GM12865 (cell line): ENCODE results near the gene RAB4A.

Experiments used
- DNase-seq: peaks from one replicate; pipeline ENCODE4 v3.0.0; 2010; ENCODE audit warnings: low read depth
- H3K4me3 ChIP-seq: 2 replicates; pipeline ENCODE4 v1.5.1; 2011; ENCODE audit warnings: mild to moderate bottlenecking, low read depth, low read length, control low read depth
- TF ChIP-seq, protein P1 (sequence below): IDR thresholded peaks from 2 replicates; pipeline ENCODE4 v1.5.1; 2011; ENCODE audit warnings: low read length, control low read depth, low read depth, inconsistent platforms; ENCODE audit not compliant: insufficient read depth; ENCODE audit errors: missing control alignments

Gene RAB4A

DNA sequence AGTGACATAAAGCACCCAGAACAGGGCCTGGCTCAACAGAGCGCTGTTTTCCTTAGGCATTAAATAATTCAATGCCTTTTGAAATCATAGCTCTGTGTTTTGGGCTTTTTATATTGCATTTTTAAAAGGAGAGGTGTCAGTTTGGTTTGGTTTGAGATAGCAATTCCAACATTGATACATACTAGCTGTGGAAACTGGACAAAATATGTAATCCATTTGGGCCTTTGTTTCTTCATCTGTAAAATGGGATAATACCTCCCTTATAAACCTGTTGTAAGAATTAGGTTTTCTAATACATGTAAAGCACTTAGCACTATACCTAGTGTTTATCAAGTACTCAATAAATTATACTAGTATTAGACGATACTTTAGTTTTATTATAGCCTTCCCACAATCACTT, 8.7 kb upstream of the RAB4A start:
- DNase-seq = no peak
- TF ChIP-seq, protein P1, sequence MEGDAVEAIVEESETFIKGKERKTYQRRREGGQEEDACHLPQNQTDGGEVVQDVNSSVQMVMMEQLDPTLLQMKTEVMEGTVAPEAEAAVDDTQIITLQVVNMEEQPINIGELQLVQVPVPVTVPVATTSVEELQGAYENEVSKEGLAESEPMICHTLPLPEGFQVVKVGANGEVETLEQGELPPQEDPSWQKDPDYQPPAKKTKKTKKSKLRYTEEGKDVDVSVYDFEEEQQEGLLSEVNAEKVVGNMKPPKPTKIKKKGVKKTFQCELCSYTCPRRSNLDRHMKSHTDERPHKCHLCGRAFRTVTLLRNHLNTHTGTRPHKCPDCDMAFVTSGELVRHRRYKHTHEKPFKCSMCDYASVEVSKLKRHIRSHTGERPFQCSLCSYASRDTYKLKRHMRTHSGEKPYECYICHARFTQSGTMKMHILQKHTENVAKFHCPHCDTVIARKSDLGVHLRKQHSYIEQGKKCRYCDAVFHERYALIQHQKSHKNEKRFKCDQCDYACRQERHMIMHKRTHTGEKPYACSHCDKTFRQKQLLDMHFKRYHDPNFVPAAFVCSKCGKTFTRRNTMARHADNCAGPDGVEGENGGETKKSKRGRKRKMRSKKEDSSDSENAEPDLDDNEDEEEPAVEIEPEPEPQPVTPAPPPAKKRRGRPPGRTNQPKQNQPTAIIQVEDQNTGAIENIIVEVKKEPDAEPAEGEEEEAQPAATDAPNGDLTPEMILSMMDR = no peak
- no peak overlapping the region for H3K4me3 ChIP-seq

DNA sequence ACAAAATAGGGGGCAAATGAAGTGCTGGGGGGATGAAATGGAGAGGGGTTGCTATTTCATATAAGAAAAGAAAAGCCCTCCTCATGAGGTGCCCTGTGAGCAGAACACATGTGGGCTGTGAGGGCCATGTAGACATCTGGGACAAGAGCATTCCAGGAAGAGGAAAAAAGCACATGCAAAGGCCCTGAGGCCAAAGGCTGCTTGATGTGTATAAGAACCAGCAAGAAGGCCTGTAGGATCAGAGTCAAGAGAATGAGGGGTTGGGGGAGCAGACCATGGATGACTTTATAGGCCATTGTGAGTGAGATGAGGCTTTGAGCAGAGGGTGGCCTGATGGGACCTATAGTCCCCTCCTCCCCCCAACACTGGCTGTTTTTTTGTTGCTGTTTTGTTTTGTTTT, 7.7 kb upstream of the RAB4A start:
- no peak overlapping the region for H3K4me3 ChIP-seq
- DNase-seq = no peak
- TF ChIP-seq, protein P1 = no peak

DNA sequence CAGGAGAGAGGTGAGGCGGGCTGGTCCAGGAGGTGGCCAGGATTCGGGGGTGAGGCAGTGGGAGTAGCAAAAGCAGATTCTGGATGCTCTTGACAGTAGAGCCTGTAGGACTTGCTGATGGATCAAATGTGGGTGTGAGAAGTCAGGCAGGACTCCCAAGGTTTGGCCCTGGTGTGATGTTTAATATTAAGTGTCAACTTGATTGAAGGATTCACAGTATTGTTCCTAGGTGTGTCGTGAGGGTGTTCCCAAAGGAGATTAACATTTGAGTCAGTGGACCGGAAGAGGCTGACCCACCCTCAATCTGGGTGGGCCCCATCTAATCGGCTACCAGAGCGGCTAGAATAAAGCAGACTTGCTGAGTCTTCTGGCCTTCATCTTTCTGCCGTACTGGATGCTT, 6.8 kb upstream of the RAB4A start:
- TF ChIP-seq, protein P1 = no peak
- no peak overlapping the region for H3K4me3 ChIP-seq
- DNase-seq = no peak

DNA sequence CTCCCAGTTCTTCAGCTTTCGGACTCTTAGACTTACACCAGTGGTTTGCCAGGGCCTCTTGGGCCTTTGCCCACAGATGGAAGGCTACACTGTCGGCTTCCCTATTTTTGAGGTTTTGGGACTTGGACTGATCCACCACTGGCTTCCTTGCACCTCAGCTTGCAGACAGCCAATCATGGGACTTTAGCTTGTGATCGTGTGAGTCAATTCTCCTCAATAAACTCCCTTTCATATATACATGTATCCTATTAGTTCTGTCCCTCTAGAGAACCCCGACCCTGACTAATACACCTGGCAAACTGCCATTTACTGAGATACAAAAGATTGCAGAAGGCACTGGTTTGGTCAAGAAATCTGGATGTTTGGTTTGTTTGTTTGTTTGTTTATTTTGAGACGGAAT, 6.4 kb upstream of the RAB4A start:
- no peak for DNase-seq
- H3K4me3 ChIP-seq = no peak overlapping the region
- TF ChIP-seq, protein P1 = no peak

DNA sequence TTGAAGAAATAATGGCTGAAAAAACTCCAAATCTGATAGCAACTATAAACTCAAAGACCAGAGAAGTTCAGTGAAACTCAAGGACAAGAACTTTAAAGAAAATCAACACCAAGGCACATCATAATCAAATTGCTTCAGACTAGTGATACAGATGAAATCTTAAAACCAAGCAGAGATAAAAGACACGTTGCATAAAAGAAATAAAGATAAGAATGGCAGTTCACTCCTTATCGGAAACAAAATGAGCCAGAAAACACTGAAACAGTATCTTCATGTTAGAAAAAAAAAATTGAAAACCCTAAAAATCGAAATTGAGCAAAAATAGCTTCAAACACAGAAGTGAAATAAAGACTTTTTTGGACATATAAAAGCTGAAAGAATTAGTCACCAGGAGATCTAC, 4.6 kb upstream of the RAB4A start:
- TF ChIP-seq, protein P1 = no peak
- no peak overlapping the region for H3K4me3 ChIP-seq
- no peak for DNase-seq

GRCh38 chr1:229266832-229267500, 3.9 kb upstream of the RAB4A start:
- no peak overlapping the region for H3K4me3 ChIP-seq
- TF ChIP-seq, protein P1 = no peak
- DNase-seq = no peak

DNA sequence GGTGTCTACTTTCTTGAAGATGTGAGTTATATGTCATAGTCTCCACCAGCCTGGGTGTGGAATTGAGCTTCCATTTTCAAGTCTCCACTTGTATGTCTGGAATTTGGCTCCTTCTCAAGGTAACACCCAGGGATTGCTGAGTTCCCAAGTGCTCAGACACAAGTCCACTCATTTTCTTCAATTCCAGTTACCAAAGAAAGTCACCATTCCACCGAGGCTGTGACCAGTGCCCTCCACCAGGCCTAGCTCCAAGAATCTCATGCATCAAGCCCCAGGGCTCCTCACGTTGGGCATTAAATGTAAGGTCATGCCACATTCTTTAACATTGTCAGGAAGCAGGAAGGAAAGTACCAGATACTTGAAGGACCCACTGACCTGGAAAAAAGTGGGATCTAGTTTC, 2.4 kb upstream of the RAB4A start:
- TF ChIP-seq, protein P1 = no peak
- H3K4me3 ChIP-seq = no peak overlapping the region
- no peak for DNase-seq
